ENCODE data around the gene ANKRD12. TPM values are rescaled to one million over a fixed set of nuclear protein-coding genes. Genes with fewer than 3 reads are reported as not detected.
"Not testable (repeated sequence)": the region's sequence is repeated elsewhere in the genome, so short reads cannot be mapped to it uniquely, and the experiment has no call there.

The ANKRD12 gene
- total RNA-seq, 1 donor from 2014 or later: 44.1 TPM

DNA sequence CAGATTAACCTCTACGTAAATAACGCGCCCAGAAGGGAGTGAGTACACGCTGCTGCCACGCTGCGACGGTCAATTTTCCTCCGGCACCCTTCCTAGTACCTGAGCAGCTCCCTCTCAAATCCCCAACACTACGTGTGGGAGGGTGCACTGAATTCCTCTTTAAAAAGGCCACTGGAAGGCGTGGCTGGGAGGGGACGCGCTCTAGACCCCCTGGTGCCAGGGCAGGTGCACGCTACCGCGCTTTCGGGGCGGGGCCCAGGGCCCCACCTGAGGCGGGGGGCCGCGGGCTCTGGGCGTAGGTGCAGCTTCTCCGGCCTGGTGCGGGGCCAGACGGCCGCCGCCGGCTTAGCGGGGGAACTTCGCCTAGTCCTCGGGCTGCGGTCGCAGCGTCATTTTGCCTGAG lies 668 bp upstream of the ANKRD12 start:
- ATAC-seq (peak; percentile 4), DNase-seq (ENCODE audit: missing footprints) (no peak)
- intact Hi-C loops (cut with DNase I): loop anchor here (1.0 kb wide), 1 partner anchor 34 kb away; the partner anchor contains the start of gene NDUFV2

- ATAC-seq (peak; percentile 38), DNase-seq (ENCODE audit: missing footprints) (peak; percentile 85)
- intact Hi-C loops (cut with DNase I): no loop called here
These were observed 836 bp downstream of the ANKRD12 start for GRCh38 chr18:9137168-9138066.

- ATAC-seq (no peak), DNase-seq (ENCODE audit: missing footprints) (no peak)
- intact Hi-C loops (cut with DNase I): loop anchor here (10.0 kb wide), 1 partner anchor 435 kb away; the partner anchor contains the start of gene MTCL1
These were observed 2.9 kb downstream of the ANKRD12 start for GRCh38 chr18:9139400-9140039.

GRCh38 chr18:9140381-9140780 lies 3.8 kb downstream of the ANKRD12 start:
- ATAC-seq (no peak), DNase-seq (ENCODE audit: missing footprints) (no peak)
- intact Hi-C loops (cut with DNase I): loop anchor here (10.0 kb wide), 1 partner anchor 436 kb away; the partner anchor contains the start of gene MTCL1

- ATAC-seq: no peak
- intact Hi-C loops (cut with DNase I): loop anchor here (10.0 kb wide), 1 partner anchor 436 kb away; the partner anchor contains the start of gene MTCL1
- DNase-seq (ENCODE audit: missing footprints): no peak
These were observed 4.4 kb downstream of the ANKRD12 start for GRCh38 chr18:9140984-9141383.

- intact Hi-C loops (cut with DNase I): loop anchor here (2.0 to 10.0 kb wide), 2 partner anchors 73 to 441 kb away; partner anchors contain the start of gene MTCL1
- DNase-seq (ENCODE audit: missing footprints) (no peak), ATAC-seq (no peak)
These were observed 9.6 kb downstream of the ANKRD12 start for GRCh38 chr18:9146224-9146623.

DNA sequence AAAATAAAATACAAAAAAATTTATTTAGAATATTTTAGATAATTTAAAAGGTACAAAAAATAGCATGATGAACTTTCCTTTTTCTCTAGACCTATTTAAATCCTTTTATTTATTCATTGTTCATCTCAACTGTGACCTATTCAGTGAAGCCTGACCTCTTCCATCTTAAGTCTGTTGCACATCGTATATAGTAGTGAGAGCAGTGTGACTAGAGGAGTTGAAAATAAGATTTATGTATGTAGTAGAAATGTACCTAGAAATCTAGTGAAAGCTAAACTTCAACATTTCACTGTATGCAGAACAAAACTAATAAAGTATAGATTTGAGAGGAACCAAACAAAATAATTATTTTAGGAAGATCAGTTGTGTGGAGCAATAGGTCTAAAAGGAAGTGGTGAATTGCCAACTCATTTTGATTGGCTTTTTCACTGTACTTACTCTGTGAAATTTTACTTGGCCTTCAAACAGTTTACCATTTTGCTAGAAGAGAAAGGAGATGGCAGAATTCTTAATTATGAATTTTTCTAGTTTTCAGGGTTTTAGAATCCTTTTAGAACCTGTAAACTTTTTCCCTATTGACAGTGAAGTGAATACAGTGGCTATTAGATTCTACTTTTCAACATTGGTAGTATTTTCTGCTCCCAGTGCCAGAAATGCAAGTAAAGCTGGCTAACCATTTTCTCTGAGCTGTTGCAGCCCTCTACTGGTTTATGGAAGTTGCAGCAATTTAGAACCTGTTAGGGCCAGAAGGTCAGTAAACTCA lies 11.0 kb downstream of the ANKRD12 start:
- intact Hi-C loops (cut with DNase I): loop anchor here (2.0 to 10.0 kb wide), 2 partner anchors 75 to 443 kb away; partner anchors contain the start of gene MTCL1
- DNase-seq (ENCODE audit: missing footprints): no peak
- ATAC-seq: peak; percentile 76

DNA sequence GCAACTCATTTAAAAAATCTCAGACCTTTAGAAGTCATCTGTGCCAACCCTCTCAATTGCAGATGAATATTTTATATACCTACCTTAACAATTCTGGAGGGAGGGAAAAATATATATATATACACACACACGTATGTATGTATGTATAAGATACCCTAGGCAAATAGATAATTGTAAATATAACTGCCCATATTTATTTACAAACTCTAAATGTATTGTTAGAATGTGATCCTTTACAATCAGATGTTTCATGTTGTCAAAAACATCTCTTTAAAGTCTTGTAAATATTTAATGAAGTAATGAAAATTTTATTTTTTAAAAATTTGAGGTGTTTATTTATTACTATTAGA lies 11.6 kb downstream of the ANKRD12 start:
- DNase-seq (ENCODE audit: missing footprints) (no peak), ATAC-seq (no peak)
- intact Hi-C loops (cut with DNase I): loop anchor here (10.0 kb wide), 1 partner anchor 443 kb away; the partner anchor contains the start of gene MTCL1

- no peak for DNase-seq (ENCODE audit: missing footprints)
- intact Hi-C loops (cut with DNase I): no loop called here
- no peak for ATAC-seq
These were observed 13.5 kb downstream of the ANKRD12 start for GRCh38 chr18:9150121-9150520.

DNA sequence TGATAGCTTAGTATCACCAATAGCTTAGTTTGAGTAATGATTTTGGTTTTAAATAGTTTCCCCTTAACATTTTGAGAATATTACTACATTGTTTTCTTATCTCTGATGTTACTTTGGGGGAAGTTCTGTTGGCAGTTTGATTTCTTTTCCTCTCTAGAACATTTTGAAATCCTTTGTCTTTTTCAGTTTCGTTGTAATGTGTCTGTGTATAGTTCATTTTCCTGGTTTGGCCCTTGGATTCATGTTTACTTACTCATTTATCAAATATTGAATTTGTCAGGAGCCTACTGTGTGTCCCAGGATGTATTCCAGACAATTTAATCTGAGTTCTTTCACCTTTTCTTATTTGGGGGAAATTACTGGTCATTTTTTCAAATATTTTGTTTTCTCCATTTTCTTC lies 16.7 kb downstream of the ANKRD12 start:
- ATAC-seq (no peak), DNase-seq (ENCODE audit: missing footprints) (no peak)
- intact Hi-C loops (cut with DNase I): no loop called here

DNA sequence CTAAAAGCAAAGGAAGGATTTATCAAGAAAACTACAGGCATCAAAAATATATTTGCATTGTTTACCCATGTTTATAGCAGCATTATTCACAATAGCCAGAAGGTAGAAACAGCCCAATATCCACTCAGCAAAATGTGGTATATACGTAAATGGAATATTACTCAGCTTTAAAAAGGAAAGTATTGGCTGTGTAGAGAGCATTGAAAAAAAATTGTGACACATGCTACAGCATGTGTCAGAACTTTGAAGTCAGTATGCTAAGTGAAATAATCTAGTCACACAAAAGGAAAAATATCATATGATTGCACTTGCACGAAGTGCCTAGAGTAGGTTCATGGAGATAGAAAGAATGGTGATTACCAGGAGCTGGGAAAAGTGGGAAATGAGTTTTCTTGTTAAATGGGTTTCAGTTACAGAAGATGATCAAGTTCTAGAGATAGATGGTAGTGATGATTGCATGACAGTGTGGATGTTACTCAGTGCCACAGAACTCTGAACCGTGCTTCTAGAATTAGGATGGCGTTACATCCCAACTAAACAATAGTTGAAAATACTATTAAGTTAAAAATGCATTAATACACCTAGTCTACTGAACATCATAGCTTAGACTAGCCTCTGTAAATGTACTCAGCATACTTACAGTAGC lies 20.1 kb downstream of the ANKRD12 start:
- intact Hi-C loops (cut with DNase I): no loop called here
- DNase-seq (ENCODE audit: missing footprints): no peak
- ATAC-seq: no peak

- ATAC-seq (no peak), DNase-seq (ENCODE audit: missing footprints) (no peak)
- intact Hi-C loops (cut with DNase I): no loop called here
These were observed 21.2 kb downstream of the ANKRD12 start for GRCh38 chr18:9157806-9158205.

DNA sequence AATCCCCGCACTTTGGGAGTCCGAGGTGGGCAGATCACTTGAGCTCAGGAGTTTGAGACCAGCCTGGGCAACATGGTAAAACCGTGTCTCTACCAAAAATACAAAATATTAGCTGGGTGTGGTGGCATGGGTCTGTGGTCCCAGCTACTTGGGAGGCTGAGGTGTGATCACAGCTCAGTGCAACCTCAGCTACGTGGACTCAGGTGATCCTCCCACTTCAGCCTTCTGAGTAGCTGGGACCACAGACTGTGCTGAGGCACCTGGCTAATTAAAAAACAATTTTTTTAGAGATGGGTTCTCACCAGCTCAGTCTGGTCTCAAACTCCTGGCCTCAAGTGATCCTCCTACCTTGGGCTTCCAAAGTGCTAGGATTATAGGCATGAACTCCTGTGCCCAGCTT lies 23.4 kb downstream of the ANKRD12 start:
- DNase-seq (ENCODE audit: missing footprints): no peak
- intact Hi-C loops (cut with DNase I): no loop called here
- ATAC-seq: peak; percentile 28

DNA sequence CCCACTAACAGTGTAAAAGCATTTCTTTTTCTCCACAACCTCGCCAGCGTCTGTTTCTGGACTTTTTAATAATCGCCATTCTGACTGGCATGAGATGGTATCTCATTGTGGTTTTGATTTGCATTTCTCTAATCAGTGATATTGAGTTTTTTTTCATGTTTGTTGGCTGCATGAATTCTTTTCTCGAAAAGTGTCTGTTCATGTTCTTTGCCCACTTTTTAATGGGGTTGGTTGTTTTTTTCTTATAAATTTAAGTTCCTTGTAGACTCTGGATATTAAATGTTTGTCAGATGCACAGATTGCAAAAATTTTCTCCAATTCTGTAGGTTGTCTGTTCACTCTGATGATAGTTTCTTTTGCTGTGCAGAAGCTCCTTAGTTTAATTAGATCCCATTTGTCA lies 26.1 kb downstream of the ANKRD12 start:
- ATAC-seq; intact Hi-C loops (cut with DNase I); DNase-seq (ENCODE audit: missing footprints): not testable (repeated sequence)

GRCh38 chr18:9164149-9164548 lies 27.6 kb downstream of the ANKRD12 start:
- intact Hi-C loops (cut with DNase I); ATAC-seq: not testable (repeated sequence)

GRCh38 chr18:9165883-9166282 lies 29.3 kb downstream of the ANKRD12 start:
- DNase-seq (ENCODE audit: missing footprints); ATAC-seq; intact Hi-C loops (cut with DNase I): not testable (repeated sequence)

More at GRCh38 chr18:9164149-9164548, 27.6 kb downstream of the ANKRD12 start:
- DNase-seq (ENCODE audit: missing footprints): not testable (repeated sequence)

GRCh38 chr18:9169515-9169914 lies 32.9 kb downstream of the ANKRD12 start:
- ATAC-seq; intact Hi-C loops (cut with DNase I); DNase-seq (ENCODE audit: missing footprints): not testable (repeated sequence)

DNA sequence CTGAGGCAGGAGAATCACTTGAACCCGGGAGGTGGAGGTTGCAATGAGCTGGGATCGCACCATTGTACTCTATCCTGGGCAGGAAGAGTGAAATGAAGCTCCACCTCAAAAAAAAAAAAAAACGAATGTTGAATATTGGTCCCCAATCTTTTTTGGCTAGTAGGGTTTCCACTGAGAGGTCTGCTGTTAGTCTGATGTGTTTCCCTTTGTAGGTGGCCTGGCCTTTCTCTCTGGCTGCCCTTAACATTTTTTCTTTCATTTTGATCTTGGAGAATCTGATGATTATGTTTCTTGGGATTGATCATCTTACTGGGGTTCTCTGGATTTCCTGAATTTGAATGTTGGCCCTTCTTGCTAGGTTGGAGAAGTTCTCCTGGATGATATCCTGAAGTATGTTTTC lies 35.3 kb downstream of the ANKRD12 start:
- ATAC-seq; DNase-seq (ENCODE audit: missing footprints); intact Hi-C loops (cut with DNase I): not testable (repeated sequence)

Measured in Right ventricle myocardium inferior (tissue), 1 donor.